K562 (cell line): ENCODE measurements around the gene HNRNPU. TPM values are rescaled to one million over a fixed set of nuclear protein-coding genes. Genes with fewer than 3 reads are reported as not detected.

Experiments used
- ASH1L ChIP-seq: fragments of 450-650 bp; IDR thresholded peaks from 2 replicates; pipeline ENCODE4 v1.6.1; 2018; ENCODE audit warnings: borderline replicate concordance, mild to moderate bottlenecking, low read depth; ENCODE audit not compliant: partially characterized antibody
- BCOR ChIP-seq: fragments of 450-650 bp; IDR thresholded peaks from 2 replicates; pipeline ENCODE4 v1.6.1; 2016
- ETV6 ChIP-seq, 3 experiments: fragments of 150-350 bp in 1 of 3; sonication (generic) in 1 of 3; formaldehyde crosslinking in 1 of 3; IDR thresholded peaks; 2 replicates each; pipeline versions ENCODE4 v1.6.1 to v1.8.0; 2014 to 2022; ENCODE audit warnings: borderline replicate concordance in 2 of 3, low read depth in 2 of 3, antibody characterized with exemption in 1 of 3, low read length in 1 of 3, mild to moderate bottlenecking in 1 of 3, missing genetic modification reagents in 1 of 3
- FOXM1 ChIP-seq, 2 experiments: fragments of 450-650 bp in 1 of 2; sonication (generic) in 1 of 2; formaldehyde crosslinking in 1 of 2; IDR thresholded peaks; 2 replicates each; pipeline versions ENCODE4 v1.6.1 to v1.9.0; 2017 to 2022; ENCODE audit warnings: low read depth in 2 of 2, mild to moderate bottlenecking in 2 of 2, missing genetic modification reagents in 1 of 2, moderate library complexity in 1 of 2
- HBP1 ChIP-seq: fragments of 450-650 bp; formaldehyde crosslinking; IDR thresholded peaks from 2 replicates; pipeline ENCODE4 v1.4.0; 2022; ENCODE audit warnings: missing genetic modification characterization
- IFI16 ChIP-seq: fragments of 250-450 bp; sonication (Bioruptor Pico); IDR thresholded peaks from 2 replicates; pipeline ENCODE4 v2.1.2; 2022; ENCODE audit warnings: mild to moderate bottlenecking, inconsistent platforms
- LEF1 ChIP-seq: fragments of 450-650 bp; IDR thresholded peaks from 2 replicates; pipeline ENCODE4 v1.6.1; 2016; ENCODE audit warnings: mild to moderate bottlenecking
- MYBL2 ChIP-seq, 2 experiments: fragments of 450-650 bp in 1 of 2; sonication (generic) in 1 of 2; formaldehyde crosslinking in 1 of 2; IDR thresholded peaks; 2 replicates each; pipeline versions ENCODE4 v1.6.1 to v1.8.1; 2017 to 2022; ENCODE audit warnings: borderline replicate concordance in 1 of 2, inconsistent platforms in 1 of 2, low read depth in 1 of 2, mild to moderate bottlenecking in 1 of 2, missing genetic modification reagents in 1 of 2, moderate library complexity in 1 of 2
- MYC ChIP-seq, 2 experiments: fragments of 250-450 bp in 1 of 2; sonication (Bioruptor Pico) in 1 of 2; IDR thresholded peaks; 2 replicates each; pipeline versions ENCODE4 v1.5.1 to v1.6.1; 2012 to 2021; ENCODE audit warnings: low read depth in 2 of 2, borderline replicate concordance in 1 of 2, improper control_type of control experiment in 1 of 2, low read length in 1 of 2, mild to moderate bottlenecking in 1 of 2, moderate library complexity in 1 of 2
- SMAD3 ChIP-seq: fragments of 450-650 bp; formaldehyde crosslinking; conservative IDR thresholded peaks from 2 replicates; pipeline ENCODE4 v1.4.0; 2020; ENCODE audit warnings: mild to moderate bottlenecking
- SMARCC2 ChIP-seq: fragments of 450-650 bp; IDR thresholded peaks from 2 replicates; pipeline ENCODE4 v1.6.1; 2017; ENCODE audit warnings: antibody characterized with exemption, moderate library complexity, mild to moderate bottlenecking, low read depth
- ZNF165 ChIP-seq: fragments of 250-450 bp; sonication (Bioruptor Pico); IDR thresholded peaks from 2 replicates; pipeline ENCODE4 v1.4.0; 2020; ENCODE audit warnings: borderline replicate concordance
- ZNF589 ChIP-seq: fragments of 200-800 bp; sonication (Bioruptor generic); IDR thresholded peaks from 2 replicates; pipeline ENCODE4 v1.6.1; 2016; ENCODE audit warnings: low read depth, missing genetic modification characterization, missing compliant biosample characterization
- ZNF75A ChIP-seq: fragments of 450-650 bp; formaldehyde crosslinking; IDR thresholded peaks from 2 replicates; pipeline ENCODE4 v1.4.0; 2020; ENCODE audit warnings: mild to moderate bottlenecking
- polyA plus RNA-seq, 8 experiments: library from polyadenylated mRNA; depleted of rRNA in 4 of 8; stranded (reverse) in 5 of 8; unstranded in 3 of 8; fragments of >200 nt; fragmentation: Nextera tagmentation in 2 of 8; fragmentation: Illumina TruSeq in 1 of 8; extraction: Ambion mirVana in 2 of 8; extraction: Trizol in 1 of 8; gene quantifications; 2 replicates each; pipeline versions ENCODE4 v1.2.1 to v1.2.3, GENCODE V29; 2011 to 2014; ENCODE audit warnings: inconsistent platforms in 1 of 8, missing spikeins in 1 of 8
- total RNA-seq, 7 experiments: library from RNA; depleted of rRNA in 6 of 7; stranded (reverse); fragments of >200 nt in 6 of 7; fragmentation: Illumina TruSeq in 2 of 7; extraction: Trizol in 2 of 7; gene quantifications; 2 replicates each; pipeline versions ENCODE4 v1.2.1 to v1.2.3, GENCODE V29; 2011 to 2021; ENCODE audit warnings: low replicate concordance in 1 of 7
- TF ChIP-seq, protein P1 (sequence below): fragments of 250-450 bp; sonication (Bioruptor Pico); IDR thresholded peaks from 2 replicates; pipeline ENCODE4 v1.8.0; 2022; ENCODE audit warnings: moderate library complexity, mild to moderate bottlenecking, inconsistent platforms

The HNRNPU gene
- total and polyA plus RNA-seq, 9 of the 15 experiments (the other 6 are each of a cell fraction or from before 2014, with no cell fraction given), result 159 to 777 (median 577) TPM

DNA sequence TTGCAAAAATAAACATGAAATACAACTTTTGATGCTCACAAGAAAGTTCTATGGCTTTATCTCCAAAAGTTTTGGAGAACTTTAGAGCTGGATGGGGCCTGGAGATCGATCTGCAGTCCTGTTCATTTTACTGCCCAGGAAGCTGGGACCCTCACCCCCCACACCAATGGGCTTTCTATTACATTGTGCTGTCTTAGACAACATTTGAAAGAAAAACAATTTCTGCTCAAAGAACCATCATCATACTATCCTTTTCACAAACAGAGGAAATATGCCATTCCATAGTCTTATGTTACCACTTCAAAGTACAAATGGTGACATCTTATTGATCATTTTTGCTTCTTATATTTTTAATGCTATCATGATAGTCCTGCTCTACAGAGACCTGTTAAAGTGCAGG is 2.0 kb upstream of the HNRNPU start (continued):
- TF ChIP-seq ASH1L (no peak), ZNF75A (CRISPR knock-in tag) (no peak), MYBL2 (IDR thresholded peaks at IDR 0.05; ENCODE audit: low read depth) (no peak), MYBL2 (CRISPR knock-in tag; IDR thresholded peaks at IDR 0.05; ENCODE audit: borderline replicate concordance) (no peak), IFI16 (CRISPR knock-in tag) (no peak), BCOR (no peak), ZNF589 (CRISPR knock-in tag) (0 out of 2 replicates have a peak, but pooled peaks have one; percentile 9), ETV6 (IDR thresholded peaks at IDR 0.05; ENCODE audit: borderline replicate concordance in 1 of 2, low read depth in 2 of 2, low read length in 1 of 2) (no peak), ETV6 (CRISPR knock-in tag; IDR thresholded peaks at IDR 0.05; ENCODE audit: borderline replicate concordance) (no peak), SMARCC2 (0 out of 2 replicates have a peak, but pooled peaks have one; percentile 18), FOXM1 (IDR thresholded peaks at IDR 0.05; ENCODE audit: low read depth) (no peak), FOXM1 (CRISPR knock-in tag; IDR thresholded peaks at IDR 0.05; ENCODE audit: low read depth) (no peak), HBP1 (CRISPR knock-in tag) (no peak), ZNF165 (CRISPR knock-in tag) (no peak), MYC (IDR thresholded peaks at IDR 0.05; ENCODE audit: low read depth, low read length) (no peak), MYC (CRISPR knock-in tag; IDR thresholded peaks at IDR 0.05; ENCODE audit: borderline replicate concordance, low read depth) (no peak), SMAD3 (CRISPR knock-in tag) (no peak), LEF1 (no peak)
- TF ChIP-seq, protein P1, sequence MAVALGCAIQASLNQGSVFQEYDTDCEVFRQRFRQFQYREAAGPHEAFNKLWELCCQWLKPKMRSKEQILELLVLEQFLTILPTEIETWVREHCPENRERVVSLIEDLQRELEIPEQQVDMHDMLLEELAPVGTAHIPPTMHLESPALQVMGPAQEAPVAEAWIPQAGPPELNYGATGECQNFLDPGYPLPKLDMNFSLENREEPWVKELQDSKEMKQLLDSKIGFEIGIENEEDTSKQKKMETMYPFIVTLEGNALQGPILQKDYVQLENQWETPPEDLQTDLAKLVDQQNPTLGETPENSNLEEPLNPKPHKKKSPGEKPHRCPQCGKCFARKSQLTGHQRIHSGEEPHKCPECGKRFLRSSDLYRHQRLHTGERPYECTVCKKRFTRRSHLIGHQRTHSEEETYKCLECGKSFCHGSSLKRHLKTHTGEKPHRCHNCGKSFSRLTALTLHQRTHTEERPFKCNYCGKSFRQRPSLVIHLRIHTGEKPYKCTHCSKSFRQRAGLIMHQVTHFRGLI (CRISPR knock-in tag), result no peak
